ENCODE results near the gene KANSL1. TPM values are rescaled to one million over a fixed set of nuclear protein-coding genes. Genes with fewer than 3 reads are reported as not detected.
"Not testable (repeated sequence)": the region's sequence is repeated elsewhere in the genome, so short reads cannot be mapped to it uniquely, and the experiment has no call there.

The KANSL1 gene
- polyA plus RNA-seq, 1 donor from 2014 or later: 65.0 TPM

DNA sequence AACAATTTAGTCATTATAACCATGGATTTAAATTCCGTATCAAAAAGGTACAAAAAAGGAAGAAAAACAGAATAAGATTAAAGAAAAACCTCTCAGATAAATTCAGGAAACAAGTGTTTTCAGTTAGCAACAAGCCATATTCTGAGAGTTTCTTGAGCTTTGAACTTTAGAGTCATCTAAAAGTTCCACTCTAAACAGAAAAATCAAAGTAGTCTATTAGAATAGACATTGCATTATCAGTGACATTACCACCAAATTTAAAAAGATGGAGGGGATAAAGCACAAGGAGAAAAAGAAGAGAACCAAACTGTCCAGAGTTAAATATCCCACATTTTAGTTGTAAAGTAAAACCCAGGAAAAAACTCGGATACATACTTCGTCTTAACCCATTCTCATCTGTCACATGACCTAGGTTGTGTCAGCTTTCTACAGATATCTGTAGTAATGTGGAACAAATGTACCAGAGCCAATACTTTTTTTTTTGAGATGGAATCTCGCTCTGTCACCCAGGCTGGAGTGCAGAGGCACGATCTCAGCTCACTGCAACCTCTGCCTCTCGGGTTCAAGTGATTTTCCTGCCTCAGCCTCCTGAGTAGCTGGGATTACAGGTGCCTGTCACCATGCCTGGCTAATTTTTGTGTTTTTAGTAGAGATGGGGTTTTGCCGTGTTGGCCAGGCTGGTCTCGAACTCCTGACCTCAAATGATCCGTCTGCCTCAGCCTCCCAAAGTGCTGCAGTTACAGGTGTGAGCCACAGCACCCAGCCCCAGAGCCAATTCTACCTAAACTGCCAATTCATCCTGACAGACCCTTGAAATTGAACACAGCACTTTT is 91.2 kb downstream of the KANSL1 start:
- peaks cover 86% of the 10 kb centered on the region for H3K79me2 ChIP-seq (replicated peaks; ENCODE audit: insufficient read depth, low read length)
- H4K20me1 ChIP-seq (ENCODE audit: insufficient read depth): peaks cover 24% of the 10 kb centered on the region

DNA sequence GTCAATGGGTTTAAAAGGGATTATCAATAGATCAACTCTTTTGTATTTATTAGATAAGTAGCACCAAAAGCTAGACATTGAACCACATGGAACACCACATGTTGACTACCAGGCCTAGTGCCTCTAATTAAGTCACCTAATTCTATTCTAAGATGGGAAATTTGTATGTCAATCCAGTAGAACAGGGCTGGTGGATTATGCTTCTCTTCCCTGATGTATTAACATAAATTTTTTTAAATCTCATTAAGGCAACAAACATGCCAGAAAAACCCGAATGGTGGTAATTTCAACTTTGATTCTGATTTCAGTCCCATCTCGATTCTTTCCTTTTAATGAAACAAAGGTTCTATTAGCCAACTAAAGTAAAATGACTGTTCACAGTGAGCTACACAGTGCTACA is 92.6 kb downstream of the KANSL1 start:
- Histone ChIP-seq H4K20me1 (ENCODE audit: insufficient read depth) (peaks cover 25% of the 10 kb centered on the region), H3K27ac (ENCODE audit: low read length) (no peak overlapping the region), H3K9me2 (ENCODE audit: insufficient read depth, low read length) (no peaks in the 10 kb centered on the region), H3K79me2 (replicated peaks; ENCODE audit: insufficient read depth, low read length) (peaks cover 82% of the 10 kb centered on the region), H3K9ac (ENCODE audit: low read length) (no peak overlapping the region), H3K27me3 (ENCODE audit: insufficient read depth, low read depth, low read length) (no peaks in the 10 kb centered on the region), H3K9me3 (ENCODE audit: low read length) (no peaks in the 10 kb centered on the region), H3K4me2 (ENCODE audit: low read length) (no peak overlapping the region), H3F3A (ENCODE audit: insufficient read depth, low read length, poor library complexity, severe bottlenecking) (no peaks in the 10 kb centered on the region), H3K4me3 (ENCODE audit: low read length) (no peak overlapping the region), H3K36me3 (ENCODE audit: insufficient read depth, low read length) (no peaks in the 10 kb centered on the region), H2AFZ (ENCODE audit: low read depth, low read length) (no peak overlapping the region)
- TF ChIP-seq EP300 (conservative IDR thresholded peaks at IDR 0.05; ENCODE audit: poor library complexity, severe bottlenecking) (no peak), SMC3 (conservative IDR thresholded peaks at IDR 0.05; ENCODE audit: poor library complexity) (no peak), REST (IDR thresholded peaks at IDR 0.05; ENCODE audit: borderline replicate concordance) (no peak), POLR2AphosphoS5 (IDR thresholded peaks at IDR 0.05) (no peak), EZH2 (IDR thresholded peaks at IDR 0.05; ENCODE audit: borderline replicate concordance, insufficient read depth, low read length, poor library complexity, severe bottlenecking) (no peak), MXI1 (conservative IDR thresholded peaks at IDR 0.05; ENCODE audit: poor library complexity, severe bottlenecking) (no peak), TAF1 (IDR thresholded peaks at IDR 0.05; ENCODE audit: low read depth) (no peak), RAD21 (conservative IDR thresholded peaks at IDR 0.05) (no peak)
- TF ChIP-seq, protein P1, sequence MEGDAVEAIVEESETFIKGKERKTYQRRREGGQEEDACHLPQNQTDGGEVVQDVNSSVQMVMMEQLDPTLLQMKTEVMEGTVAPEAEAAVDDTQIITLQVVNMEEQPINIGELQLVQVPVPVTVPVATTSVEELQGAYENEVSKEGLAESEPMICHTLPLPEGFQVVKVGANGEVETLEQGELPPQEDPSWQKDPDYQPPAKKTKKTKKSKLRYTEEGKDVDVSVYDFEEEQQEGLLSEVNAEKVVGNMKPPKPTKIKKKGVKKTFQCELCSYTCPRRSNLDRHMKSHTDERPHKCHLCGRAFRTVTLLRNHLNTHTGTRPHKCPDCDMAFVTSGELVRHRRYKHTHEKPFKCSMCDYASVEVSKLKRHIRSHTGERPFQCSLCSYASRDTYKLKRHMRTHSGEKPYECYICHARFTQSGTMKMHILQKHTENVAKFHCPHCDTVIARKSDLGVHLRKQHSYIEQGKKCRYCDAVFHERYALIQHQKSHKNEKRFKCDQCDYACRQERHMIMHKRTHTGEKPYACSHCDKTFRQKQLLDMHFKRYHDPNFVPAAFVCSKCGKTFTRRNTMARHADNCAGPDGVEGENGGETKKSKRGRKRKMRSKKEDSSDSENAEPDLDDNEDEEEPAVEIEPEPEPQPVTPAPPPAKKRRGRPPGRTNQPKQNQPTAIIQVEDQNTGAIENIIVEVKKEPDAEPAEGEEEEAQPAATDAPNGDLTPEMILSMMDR (IDR thresholded peaks at IDR 0.05; ENCODE audit: poor library complexity, severe bottlenecking): no peak

More for the DNA sequence above, 91.2 kb downstream of the KANSL1 start:
- not testable (repeated sequence) for H3K27me3 ChIP-seq (ENCODE audit: insufficient read depth, low read depth, low read length); H3F3A ChIP-seq (ENCODE audit: insufficient read depth, low read length, poor library complexity, severe bottlenecking); H3K9me3 ChIP-seq (ENCODE audit: low read length); H3K27ac ChIP-seq (ENCODE audit: low read length); H3K36me3 ChIP-seq (ENCODE audit: insufficient read depth, low read length); H3K4me3 ChIP-seq (ENCODE audit: low read length); H2AFZ ChIP-seq (ENCODE audit: low read depth, low read length); H3K4me2 ChIP-seq (ENCODE audit: low read length); H3K9me2 ChIP-seq (ENCODE audit: insufficient read depth, low read length); H3K9ac ChIP-seq (ENCODE audit: low read length)
